SIG-M5 treated with dmso at 0.1 percent for 504 hours (cell line): ENCODE results near the gene CNTROB.

Source experiments
- DNase-seq: peaks from one replicate; lab custom pipeline; 2025; ENCODE audit not compliant: unreplicated experiment; lab: John Stamatoyannopoulos, UW

CNTROB gene, protein sequence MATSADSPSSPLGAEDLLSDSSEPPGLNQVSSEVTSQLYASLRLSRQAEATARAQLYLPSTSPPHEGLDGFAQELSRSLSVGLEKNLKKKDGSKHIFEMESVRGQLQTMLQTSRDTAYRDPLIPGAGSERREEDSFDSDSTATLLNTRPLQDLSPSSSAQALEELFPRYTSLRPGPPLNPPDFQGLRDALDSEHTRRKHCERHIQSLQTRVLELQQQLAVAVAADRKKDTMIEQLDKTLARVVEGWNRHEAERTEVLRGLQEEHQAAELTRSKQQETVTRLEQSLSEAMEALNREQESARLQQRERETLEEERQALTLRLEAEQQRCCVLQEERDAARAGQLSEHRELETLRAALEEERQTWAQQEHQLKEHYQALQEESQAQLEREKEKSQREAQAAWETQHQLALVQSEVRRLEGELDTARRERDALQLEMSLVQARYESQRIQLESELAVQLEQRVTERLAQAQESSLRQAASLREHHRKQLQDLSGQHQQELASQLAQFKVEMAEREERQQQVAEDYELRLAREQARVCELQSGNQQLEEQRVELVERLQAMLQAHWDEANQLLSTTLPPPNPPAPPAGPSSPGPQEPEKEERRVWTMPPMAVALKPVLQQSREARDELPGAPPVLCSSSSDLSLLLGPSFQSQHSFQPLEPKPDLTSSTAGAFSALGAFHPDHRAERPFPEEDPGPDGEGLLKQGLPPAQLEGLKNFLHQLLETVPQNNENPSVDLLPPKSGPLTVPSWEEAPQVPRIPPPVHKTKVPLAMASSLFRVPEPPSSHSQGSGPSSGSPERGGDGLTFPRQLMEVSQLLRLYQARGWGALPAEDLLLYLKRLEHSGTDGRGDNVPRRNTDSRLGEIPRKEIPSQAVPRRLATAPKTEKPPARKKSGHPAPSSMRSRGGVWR

DNA sequence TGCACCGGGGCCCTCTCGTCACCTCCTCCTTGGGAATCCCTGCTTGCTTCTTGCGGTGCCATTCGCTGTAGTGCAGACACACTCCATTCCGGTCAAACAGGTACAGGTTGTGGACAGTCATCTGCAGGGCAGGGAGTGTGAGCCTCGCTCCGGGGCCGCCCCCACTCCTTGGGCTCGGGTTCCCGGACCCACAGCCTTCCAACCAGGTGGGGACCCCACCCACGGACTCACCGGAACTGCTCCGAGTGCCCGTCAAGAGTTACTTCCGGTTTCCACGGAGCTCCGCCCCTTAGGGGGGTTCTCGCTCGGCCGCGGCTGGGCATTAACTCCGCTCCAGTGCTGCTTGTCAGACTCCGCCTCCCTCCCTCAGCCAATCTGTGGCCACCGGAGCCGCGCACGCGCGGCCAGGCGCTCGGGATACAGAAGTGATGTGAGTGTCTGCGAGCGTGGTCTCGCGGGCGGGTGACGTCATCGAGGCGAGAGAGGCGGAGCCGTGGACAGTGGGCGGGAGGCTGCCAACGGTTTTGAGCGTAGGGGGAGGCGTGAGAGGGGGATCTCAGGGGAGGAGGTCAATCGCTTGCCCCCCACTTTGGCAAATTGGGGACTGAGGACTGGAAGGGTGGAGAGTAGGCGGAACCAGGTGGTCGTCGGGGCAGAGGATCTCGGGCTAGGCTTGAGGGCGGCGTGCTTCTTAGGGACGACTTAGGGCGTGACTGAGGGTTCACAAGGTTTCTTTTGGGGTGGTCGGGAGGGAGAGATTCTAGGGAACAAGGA is at the start of gene CNTROB, which contains the start of gene TRAPPC1:
Gene CNTROB (plus strand): TSS at position 498 of the 774 bp plus-strand sequence. CDS start 874 bp downstream, outside the sequence.
Gene TRAPPC1 (minus strand): TSS at position 238 of the 774 bp plus-strand sequence. CDS start 117 bp downstream, at position 121.
- peak; percentile 97 for DNase-seq

DNA sequence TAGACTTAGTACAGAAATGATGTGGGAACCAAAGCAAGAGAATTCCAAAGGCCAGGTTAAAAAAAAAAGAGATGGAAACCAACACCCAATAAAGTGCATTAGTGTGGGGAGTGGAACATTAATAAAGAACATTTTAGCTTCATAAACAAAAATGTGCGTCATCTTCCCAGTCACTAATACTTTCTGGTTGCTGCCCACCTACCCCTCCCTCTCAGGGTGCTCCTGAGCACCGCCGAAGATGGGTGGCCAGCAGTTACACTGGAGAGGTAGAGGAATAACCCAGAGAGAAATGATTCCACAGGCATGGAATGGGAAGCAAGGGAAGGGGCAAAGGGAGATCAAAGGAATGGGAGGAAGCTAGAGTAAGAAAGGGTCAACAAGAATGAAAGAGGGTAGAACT is 49.4 kb upstream of the CNTROB start:
- no peak for DNase-seq

- DNase-seq = peak; percentile 8
These were observed 48.1 kb upstream of the CNTROB start for GRCh38 chr17:7883781-7884386.

GRCh38 chr17:7884581-7885366 is 47.2 kb upstream of the CNTROB start:
- DNase-seq = peak; percentile 6

- DNase-seq = peak; percentile 23
These were observed 46.4 kb upstream of the CNTROB start for GRCh38 chr17:7885367-7886226.

GRCh38 chr17:7886227-7887037 is 45.6 kb upstream of the CNTROB start:
- peak; percentile 62 for DNase-seq

- no peak for DNase-seq
These were observed 44.9 kb upstream of the CNTROB start for GRCh38 chr17:7887038-7887481.

- DNase-seq = peak; percentile 85
These were observed 44.4 kb upstream of the CNTROB start for GRCh38 chr17:7887482-7888183.

- DNase-seq = peak; percentile 60
These were observed 43.7 kb upstream of the CNTROB start, which contains the start of gene CHD3 for GRCh38 chr17:7888184-7888920. TSS of gene CHD3 (plus strand) at chr17:7888789. CDS start at chr17:7889001, 212 bp downstream.

- peak; percentile 31 for DNase-seq
These were observed 42.6 kb upstream of the CNTROB start for GRCh38 chr17:7889166-7889955.

GRCh38 chr17:7893187-7893880 is 38.7 kb upstream of the CNTROB start:
- no peak for DNase-seq

DNA sequence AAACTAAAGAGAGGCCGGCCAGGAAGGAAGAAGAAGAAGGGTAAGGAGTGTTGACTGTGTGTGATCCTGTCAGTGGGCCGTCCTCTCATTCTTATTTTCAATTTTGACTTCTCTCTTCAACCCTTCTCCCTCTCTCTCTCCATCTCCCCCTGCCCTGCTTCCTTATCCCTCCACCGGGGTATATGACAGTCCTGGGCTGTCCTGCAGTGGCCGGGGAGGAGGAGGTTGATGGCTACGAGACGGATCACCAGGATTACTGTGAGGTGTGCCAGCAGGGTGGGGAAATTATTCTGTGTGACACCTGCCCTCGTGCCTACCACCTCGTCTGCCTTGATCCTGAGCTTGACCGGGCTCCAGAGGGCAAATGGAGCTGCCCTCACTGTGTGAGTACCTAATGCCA is 37.8 kb upstream of the CNTROB start:
- DNase-seq = no peak

GRCh38 chr17:7894866-7895265 is 37.1 kb upstream of the CNTROB start:
- DNase-seq = no peak

- no peak for DNase-seq
These were observed 34.9 kb upstream of the CNTROB start for GRCh38 chr17:7897090-7897489.

GRCh38 chr17:7897773-7898172 is 34.2 kb upstream of the CNTROB start:
- DNase-seq = no peak
